Measurements from ENCODE around the gene SUGP1. TPM values are rescaled to one million over a fixed set of nuclear protein-coding genes. Genes with fewer than 3 reads are reported as not detected.

Gene SUGP1
- total RNA-seq, 1 donor from 2014 or later: 40.1 TPM

DNA sequence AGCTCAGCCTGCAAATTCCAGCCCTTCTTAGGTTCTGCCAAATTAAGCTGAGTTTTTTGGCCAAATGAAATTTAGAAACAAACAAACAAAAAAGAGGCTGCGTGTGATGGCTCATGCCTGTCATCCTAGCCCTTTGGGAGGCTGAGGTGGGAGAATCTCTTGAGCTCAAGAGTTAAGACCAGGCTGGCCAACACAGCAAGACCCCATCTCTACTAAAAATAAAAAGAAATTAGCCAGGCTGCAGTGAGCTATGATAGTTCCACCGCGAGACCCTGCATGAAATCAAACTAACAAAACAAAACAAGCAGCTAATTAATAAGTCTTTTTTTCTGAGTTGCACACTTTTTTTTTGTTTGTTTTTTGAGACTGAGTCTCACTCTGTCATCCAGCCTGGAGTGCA is 90.6 kb downstream of the SUGP1 start:
- TF ChIP-seq, protein P1, sequence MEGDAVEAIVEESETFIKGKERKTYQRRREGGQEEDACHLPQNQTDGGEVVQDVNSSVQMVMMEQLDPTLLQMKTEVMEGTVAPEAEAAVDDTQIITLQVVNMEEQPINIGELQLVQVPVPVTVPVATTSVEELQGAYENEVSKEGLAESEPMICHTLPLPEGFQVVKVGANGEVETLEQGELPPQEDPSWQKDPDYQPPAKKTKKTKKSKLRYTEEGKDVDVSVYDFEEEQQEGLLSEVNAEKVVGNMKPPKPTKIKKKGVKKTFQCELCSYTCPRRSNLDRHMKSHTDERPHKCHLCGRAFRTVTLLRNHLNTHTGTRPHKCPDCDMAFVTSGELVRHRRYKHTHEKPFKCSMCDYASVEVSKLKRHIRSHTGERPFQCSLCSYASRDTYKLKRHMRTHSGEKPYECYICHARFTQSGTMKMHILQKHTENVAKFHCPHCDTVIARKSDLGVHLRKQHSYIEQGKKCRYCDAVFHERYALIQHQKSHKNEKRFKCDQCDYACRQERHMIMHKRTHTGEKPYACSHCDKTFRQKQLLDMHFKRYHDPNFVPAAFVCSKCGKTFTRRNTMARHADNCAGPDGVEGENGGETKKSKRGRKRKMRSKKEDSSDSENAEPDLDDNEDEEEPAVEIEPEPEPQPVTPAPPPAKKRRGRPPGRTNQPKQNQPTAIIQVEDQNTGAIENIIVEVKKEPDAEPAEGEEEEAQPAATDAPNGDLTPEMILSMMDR (IDR thresholded peaks at IDR 0.05): no peak
- intact Hi-C loops (cut with DNase I): no loop called here
- ATAC-seq (no peak), DNase-seq (no peak)
- Histone ChIP-seq H3K27ac (no peak overlapping the region), H3K9me3 (peaks cover 10% of the 10 kb centered on the region), H3K4me3 (no peak overlapping the region), H3K27me3 (peaks cover 31% of the 10 kb centered on the region), H3K36me3 (no peaks in the 10 kb centered on the region), H3K4me1 (peaks cover 6% of the 10 kb centered on the region)

DNA sequence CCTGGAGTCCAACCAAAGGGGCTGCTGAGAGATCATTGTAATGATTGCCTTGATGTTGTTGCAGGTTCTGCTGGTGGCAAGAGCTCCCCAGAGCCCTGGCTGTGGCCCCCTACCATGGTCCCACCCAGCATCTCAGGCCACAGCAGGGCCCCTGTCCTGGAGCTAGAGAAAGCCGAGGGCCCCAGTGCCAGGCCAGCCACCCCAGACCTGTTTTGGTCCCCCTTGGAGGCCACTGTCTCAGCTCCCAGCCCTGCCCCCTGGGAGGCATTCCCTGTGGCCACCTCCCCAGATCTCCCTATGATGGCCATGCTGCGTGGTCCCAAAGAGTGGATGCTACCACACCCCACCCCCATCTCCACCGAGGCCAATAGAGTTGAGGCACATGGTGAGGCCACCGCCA is 93.1 kb downstream of the SUGP1 start:
- Histone ChIP-seq H3K36me3 (no peaks in the 10 kb centered on the region), H3K27me3 (peaks cover 43% of the 10 kb centered on the region), H3K4me1 (peaks cover 6% of the 10 kb centered on the region), H3K27ac (no peak overlapping the region), H3K9me3 (no peaks in the 10 kb centered on the region), H3K4me3 (no peak overlapping the region)
- intact Hi-C loops (cut with DNase I): no loop called here
- TF ChIP-seq, protein P1 (IDR thresholded peaks at IDR 0.05): no peak
- ATAC-seq: no peak
- DNase-seq: no peak

DNA sequence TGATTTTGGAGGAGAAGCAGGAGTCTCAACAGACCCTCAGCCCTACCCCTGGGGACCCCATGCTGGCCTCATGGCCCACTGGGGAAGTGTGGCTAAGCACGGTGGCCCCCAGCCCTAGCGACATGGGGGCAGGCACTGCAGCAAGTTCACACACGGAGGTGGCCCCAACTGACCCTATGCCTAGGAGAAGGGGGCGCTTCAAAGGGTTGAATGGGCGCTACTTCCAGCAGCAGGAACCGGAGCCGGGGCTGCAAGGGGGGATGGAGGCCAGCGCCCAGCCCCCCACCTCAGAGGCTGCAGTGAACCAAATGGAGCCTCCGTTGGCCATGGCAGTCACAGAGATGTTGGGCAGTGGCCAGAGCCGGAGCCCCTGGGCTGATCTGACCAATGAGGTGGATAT is 93.6 kb downstream of the SUGP1 start:
- H3K4me3 ChIP-seq: no peak overlapping the region
- peaks cover 43% of the 10 kb centered on the region for H3K27me3 ChIP-seq
- H3K4me1 ChIP-seq: peaks cover 6% of the 10 kb centered on the region
- H3K9me3 ChIP-seq: no peaks in the 10 kb centered on the region
- H3K27ac ChIP-seq: no peak overlapping the region
- no peak for DNase-seq
- intact Hi-C loops (cut with DNase I): no loop called here
- no peaks in the 10 kb centered on the region for H3K36me3 ChIP-seq
- ATAC-seq: no peak
- TF ChIP-seq, protein P1 (IDR thresholded peaks at IDR 0.05): no peak

DNA sequence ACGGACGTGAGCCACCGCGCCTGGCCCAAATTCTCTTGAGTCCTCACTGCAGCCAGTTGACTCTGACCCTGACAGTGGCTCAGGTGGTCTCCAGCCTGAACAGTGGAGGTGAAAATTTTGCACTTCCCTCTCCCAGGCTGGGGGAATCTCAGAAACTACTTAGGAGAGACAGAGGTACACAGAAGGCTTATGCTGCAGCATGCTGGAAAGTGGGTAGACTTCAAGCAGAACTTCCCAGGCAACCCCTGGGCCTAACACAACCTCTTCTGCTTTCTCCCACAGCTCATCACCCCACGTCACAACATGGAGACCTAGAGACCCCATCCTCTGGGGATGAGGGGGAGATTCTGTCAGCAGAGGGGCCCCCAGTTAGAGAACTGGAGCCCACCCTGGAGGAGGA is 94.1 kb downstream of the SUGP1 start:
- intact Hi-C loops (cut with DNase I): no loop called here
- H3K27me3 ChIP-seq: peaks cover 43% of the 10 kb centered on the region
- H3K27ac ChIP-seq: no peak overlapping the region
- no peaks in the 10 kb centered on the region for H3K36me3 ChIP-seq
- H3K4me3 ChIP-seq: no peak overlapping the region
- TF ChIP-seq, protein P1 (IDR thresholded peaks at IDR 0.05): no peak
- no peak for DNase-seq
- H3K4me1 ChIP-seq: peaks cover 6% of the 10 kb centered on the region
- ATAC-seq: no peak
- no peaks in the 10 kb centered on the region for H3K9me3 ChIP-seq

Other genes with a start within 250 kb of the SUGP1 start
- 31.0 TPM for gene TMEM161A, start 182.0 kb downstream of the SUGP1 start, total RNA-seq
- 1.4 TPM for gene MEF2B, start 150.2 kb downstream of the SUGP1 start, total RNA-seq
- 24.8 TPM for gene BORCS8, start 128.4 kb downstream of the SUGP1 start, total RNA-seq
- 66.8 TPM for gene RFXANK, start 128.3 kb downstream of the SUGP1 start, total RNA-seq
- gene NR2C2AP, start 117.1 kb downstream of the SUGP1 start, total RNA-seq: 12.6 TPM
- not detected for gene NCAN, start 108.6 kb downstream of the SUGP1 start, total RNA-seq
- gene TM6SF2, start 47.2 kb downstream of the SUGP1 start, total RNA-seq: 1.4 TPM
- gene MAU2, start 320 bp upstream of the SUGP1 start, total RNA-seq: 60.5 TPM
- 85.8 TPM for gene GATAD2A, start 85.2 kb upstream of the SUGP1 start, total RNA-seq
- 1.8 TPM for gene TSSK6, start 195.0 kb upstream of the SUGP1 start, total RNA-seq
- 207 TPM for gene NDUFA13, start 195.7 kb upstream of the SUGP1 start, total RNA-seq
- 6.4 TPM for gene YJEFN3, start 208.4 kb upstream of the SUGP1 start, total RNA-seq
- 0.41 TPM for gene CILP2, start 217.8 kb upstream of the SUGP1 start, total RNA-seq